ENCODE measurements around the gene DUSP10.

DUSP10 gene

GRCh38 chr1:221693087-221693486 is 48.8 kb downstream of the DUSP10 start:
- no peak for DNase-seq (ENCODE audit: low spot score)

- DNase-seq (ENCODE audit: low spot score), result no peak
Observed at GRCh38 chr1:221692643-221693042, 49.2 kb downstream of the DUSP10 start.

DNA sequence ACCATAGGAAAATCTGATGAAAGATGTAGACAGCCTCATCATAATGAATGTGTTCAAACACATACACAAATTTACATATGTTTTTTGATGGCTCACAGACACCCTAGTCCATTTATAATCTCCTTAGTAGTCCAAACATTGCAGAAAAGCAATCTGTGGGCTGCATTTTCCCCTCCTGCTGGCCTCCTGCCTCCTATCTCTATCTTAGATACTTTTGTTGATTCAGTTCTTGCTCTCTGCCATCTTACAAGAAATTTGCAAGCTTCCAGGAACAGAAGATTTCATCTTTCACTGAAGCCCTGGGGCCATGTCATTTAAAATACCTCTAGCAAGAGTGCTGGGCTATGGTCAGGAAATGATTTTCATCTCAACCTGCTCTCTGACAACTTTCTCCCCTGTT is 50.6 kb downstream of the DUSP10 start:
- DNase-seq (ENCODE audit: low spot score), result no peak

GRCh38 chr1:221690858-221691257 is 51.0 kb downstream of the DUSP10 start:
- no peak for DNase-seq (ENCODE audit: low spot score)

DNA sequence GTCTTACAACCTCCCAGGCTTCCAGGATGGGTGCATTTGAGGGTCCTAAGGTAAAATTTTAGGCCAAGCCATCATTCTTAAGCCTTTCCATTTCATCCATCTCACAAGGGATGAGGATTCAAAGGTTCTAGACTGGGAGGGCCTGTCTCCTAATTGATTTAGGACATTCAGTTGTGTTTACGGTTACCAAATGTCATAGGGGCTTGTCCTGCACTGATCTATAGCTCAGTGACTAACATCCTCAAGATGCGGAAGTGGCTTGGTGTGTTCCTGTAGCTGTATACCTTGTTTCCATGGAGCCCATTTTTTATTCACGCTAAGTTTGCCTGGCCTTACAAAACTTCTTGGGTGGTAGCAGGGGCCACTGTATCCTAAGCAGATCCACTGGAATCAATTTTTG is 52.8 kb downstream of the DUSP10 start:
- no peak for DNase-seq (ENCODE audit: low spot score)

GRCh38 chr1:221688488-221688843 is 53.4 kb downstream of the DUSP10 start:
- no peak for DNase-seq (ENCODE audit: low spot score)

DNA sequence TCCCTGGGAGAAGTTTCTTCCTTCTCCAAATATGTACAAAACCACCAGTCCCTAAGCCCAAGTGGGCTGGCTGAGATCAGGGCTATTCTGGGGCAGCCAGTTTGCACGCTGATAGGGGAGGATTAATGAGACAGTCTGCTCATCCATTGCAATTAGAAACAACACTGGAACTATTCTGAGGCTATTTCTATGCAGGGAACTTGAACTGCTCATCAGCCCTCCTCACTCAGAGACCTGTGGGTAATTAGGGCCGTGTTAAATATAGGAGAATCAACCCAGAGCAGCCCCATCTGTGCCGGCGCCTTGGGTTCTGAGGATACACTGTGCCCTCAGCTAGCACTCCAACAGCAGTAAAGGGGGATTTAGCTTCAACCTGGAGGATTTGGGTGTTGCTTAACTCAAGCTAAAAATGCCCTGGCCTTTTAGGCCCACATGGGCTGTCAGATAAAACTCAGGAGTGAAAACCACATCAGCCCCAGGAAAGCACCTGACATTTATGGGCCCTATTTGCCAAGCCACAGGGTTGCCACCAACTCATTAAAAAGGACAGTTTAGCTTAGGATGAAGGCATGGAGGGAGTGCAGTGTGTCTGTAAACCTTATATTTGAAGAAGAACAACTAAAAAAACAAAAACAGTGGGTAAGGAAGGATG is 53.9 kb downstream of the DUSP10 start:
- no peak for DNase-seq (ENCODE audit: low spot score)

GRCh38 chr1:221683681-221684080 is 58.2 kb downstream of the DUSP10 start:
- DNase-seq (ENCODE audit: low spot score), result no peak

GRCh38 chr1:221680085-221680484 is 61.8 kb downstream of the DUSP10 start:
- DNase-seq (ENCODE audit: low spot score), result no peak

DNA sequence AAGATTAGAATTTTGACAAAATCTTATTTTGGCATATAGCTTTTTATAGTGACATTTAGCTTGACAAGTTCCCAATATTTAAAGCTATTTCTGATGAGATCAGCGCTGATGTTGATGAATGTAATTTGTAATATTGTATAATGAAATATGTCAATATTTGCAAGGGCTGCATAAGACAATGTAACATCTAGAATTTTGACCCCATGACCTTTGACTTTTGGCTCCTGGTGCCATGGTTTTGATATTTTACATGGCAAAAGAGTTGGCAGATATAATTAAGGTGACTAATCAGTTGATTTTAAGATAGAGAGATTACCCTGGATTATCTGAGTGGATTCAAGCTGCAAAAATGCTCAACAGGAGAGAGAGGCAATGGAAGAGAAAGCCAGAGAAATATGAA is 63.9 kb downstream of the DUSP10 start:
- DNase-seq (ENCODE audit: low spot score), result no peak

- no peak for DNase-seq (ENCODE audit: low spot score)
Observed at GRCh38 chr1:221675880-221676800, 65.7 kb downstream of the DUSP10 start.

- DNase-seq (ENCODE audit: low spot score), result no peak
Observed at GRCh38 chr1:221672965-221673364, 68.9 kb downstream of the DUSP10 start.

- DNase-seq (ENCODE audit: low spot score), result no peak
Observed at GRCh38 chr1:221672239-221672645, 69.6 kb downstream of the DUSP10 start.

GRCh38 chr1:221670081-221670480 is 71.8 kb downstream of the DUSP10 start:
- no peak for DNase-seq (ENCODE audit: low spot score)

DNA sequence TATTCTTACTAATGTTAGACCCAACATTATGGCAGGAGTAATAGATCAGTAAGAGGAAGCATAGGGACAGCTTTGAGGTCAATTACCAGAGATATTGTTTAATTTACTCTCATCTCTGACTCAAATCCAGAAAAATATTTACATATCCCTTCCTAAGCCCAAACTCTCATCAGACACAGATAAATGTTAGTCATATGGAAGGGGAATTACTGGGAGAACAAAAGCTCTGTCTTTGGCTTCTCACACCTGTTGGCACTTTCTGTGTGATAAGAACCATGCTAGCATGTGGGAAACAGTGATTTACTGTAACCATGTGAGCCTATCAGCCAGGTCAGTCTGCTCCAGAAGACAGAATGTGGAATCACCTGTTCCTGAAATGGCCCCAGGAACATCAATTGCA is 72.4 kb downstream of the DUSP10 start:
- no peak for DNase-seq (ENCODE audit: low spot score)

DNA sequence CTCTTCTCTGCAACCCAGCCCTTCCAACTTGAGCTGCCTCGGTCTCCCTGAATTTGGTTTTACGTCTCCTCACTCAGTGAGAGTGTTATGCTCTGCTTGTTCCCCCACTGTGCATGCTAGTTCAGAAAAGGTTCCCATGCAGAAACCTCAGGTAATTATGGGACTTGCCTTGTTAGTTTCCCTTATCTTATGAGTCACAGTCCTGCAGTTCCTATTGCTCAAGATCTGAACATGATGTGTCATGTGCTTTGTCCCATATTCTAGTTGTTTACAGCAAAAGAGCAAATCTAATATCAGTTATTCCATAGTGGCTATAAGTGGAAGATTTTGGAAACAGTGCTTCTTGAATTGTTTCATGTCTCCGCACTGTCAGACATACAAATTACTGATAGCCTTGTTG is 74.4 kb downstream of the DUSP10 start:
- DNase-seq (ENCODE audit: low spot score), result no peak

DNA sequence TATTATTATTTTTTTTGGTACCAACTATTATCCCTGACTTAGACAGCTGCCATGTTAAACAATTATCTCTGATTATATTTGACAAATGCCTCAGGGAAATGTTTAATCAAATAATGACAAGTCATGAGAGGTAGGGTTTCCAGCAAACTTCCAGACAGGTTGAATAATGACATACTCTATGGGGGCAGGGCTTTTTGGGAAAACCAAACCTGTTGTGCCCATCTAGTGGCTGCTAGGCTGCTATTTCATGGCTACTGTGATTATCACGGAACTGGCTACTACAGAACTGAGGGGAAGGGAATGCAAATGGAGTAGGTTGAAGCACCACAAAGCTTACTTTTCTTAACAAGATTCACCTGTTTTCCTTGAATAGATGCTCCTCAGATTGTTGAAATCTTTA is 77.6 kb downstream of the DUSP10 start:
- DNase-seq (ENCODE audit: low spot score), result no peak

DNA sequence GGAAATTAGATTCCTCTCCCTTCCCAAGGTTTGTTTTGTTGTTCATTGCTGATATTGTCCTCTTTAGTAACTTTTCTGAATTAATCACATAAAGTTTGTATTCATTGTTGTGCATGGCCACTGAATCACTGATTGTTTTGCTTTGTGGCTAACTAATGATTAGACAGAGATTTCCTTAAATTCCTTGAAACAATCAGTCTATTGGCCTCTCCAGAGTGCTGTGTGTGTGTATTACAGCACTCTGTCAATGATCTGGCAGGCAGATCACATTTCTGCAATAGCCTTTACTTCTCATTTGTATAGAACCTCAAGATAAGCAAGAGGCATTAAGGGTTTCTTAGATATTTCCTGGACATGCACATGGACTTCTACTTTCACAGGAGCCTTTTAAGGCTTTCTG is 78.6 kb downstream of the DUSP10 start:
- DNase-seq (ENCODE audit: low spot score), result peak; percentile 7

GRCh38 chr1:221655766-221656305 is 86.1 kb downstream of the DUSP10 start:
- no peak for DNase-seq (ENCODE audit: low spot score)

All from globus pallidus (tissue), 1 donor.